GM21576 (cell line): ENCODE measurements around the gene RELL1.
A peak's percentile ranks its signal among the peaks of the same experiment; 100 is the strongest.

ENCODE experiments used
- ATAC-seq: cut with Tn5 transposase; IDR thresholded peaks from one replicate; pipeline ENCODE4 v1.9.1; 2021; ENCODE audit warnings: mild to moderate bottlenecking, moderate library complexity; ENCODE audit not compliant: unreplicated experiment

RELL1 gene

DNA sequence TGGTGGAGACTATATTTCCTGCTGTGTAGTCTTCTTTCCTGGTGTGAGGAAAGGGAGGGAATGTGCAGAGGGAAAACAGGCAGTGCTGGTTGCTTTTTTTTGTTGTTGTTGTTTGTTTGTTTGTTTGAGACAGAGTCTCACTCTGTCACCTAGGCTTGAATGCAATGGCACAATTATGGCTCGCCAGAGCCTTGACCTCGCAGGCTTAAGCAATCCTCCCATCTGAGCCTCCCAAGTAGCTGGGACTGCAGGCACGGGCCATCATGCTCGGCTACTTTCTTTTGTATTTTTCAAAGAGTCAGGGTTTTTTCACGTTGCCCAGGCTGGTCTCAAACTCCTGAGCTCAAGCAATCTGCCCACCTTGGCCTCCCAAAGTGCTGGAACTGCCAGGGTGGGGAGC, 82.5 kb downstream of the RELL1 start:
- no peak for ATAC-seq

DNA sequence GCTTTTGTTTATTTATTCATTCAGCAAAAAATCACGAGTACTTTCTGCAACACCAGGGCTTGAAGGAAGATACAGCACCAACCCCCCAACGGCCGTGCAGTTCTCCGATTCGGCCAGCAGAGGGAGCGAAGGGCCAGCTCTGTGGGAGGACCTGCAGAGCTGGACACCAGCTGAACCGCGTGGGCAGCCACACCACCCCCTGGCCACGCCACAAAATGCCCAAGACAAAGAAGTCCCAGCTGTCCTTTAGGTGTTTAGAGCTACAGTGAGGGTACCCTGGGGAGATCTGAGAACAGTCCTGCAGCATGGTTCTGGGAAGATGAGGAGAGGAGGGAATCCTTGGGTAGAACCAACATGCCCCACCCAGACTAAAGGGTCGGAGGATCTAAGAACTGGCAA, 83.1 kb downstream of the RELL1 start:
- ATAC-seq: no peak

DNA sequence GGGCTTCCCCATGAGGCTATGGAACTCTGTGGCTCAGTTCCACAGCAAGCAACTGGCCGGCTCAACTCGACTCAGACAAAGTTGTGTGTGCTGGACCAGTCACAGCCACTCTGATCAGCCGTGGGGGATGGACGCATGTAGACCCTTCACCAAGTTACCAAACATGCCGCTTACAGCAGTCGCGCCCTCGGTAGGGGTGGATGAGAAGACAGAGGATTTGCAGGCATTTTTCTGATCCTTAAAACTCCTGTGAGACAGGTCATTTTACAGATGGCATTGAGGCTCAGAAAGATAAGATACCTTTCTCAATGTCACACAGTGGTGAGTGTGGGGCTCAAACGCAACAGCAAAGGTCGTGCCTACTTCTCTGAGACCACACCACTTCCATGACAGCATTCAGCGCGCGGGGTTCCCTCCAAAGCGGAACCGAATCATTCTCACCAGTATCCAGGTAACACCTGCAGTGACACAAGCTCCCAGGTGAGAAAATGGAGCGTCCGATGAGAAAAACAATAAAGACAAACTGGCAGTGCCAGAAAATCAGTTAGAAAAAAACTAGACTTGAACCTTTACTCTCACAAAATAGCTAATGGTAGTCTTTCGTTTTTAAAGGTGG, 83.6 kb downstream of the RELL1 start:
- ATAC-seq: no peak

DNA sequence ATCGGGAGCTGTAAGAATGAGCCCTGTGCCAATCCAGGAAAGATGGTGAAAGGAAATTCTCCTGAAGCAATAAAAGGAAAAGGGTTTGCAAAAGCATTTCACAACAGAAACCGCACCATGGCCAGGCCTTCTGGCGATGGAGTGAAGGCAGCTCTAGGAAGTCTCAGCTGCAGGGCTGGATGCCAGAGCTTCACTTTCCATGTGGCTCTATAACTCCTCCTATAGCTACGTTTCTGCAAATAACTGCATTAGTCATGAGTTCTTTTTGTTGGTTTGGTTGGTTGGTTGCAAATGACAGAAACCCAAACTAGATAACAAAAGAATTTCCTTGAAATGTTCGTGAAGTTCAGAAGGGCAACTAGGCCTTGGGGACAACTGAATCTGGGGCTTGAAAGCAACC, 84.6 kb downstream of the RELL1 start:
- ATAC-seq: no peak

DNA sequence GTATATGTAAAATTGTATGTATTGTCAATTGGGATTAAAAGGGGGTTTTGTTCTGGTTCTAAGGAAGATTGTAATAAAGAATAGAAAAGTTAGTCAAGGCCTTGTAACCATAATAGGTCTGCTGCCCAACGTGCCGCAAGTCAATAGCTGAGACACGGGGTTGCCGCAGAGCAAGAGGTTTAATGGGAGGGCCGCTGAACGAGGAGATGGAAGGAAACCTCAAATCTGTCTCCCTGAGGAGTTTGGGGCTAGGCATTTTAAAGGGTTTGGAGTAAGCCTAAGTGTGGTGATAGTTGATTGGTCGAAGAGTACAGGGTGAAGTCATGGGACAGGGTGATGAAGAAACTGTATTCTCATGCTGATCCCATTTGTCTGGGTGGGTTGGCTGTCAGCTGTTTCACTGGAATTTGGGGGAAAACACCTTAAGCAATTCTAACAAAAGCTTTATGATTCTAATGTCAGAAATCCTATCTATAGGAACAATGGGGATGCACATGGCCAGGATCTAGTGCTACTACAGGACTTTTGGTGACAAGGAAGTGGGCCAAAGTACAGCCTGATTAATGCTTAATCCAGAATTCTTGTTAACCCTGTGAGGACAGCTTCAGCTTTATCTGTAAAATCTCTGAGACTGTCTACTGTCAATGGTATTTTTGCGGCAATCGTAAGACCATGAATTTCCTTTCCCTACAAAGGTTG, 86.9 kb downstream of the RELL1 start:
- ATAC-seq: no peak

DNA sequence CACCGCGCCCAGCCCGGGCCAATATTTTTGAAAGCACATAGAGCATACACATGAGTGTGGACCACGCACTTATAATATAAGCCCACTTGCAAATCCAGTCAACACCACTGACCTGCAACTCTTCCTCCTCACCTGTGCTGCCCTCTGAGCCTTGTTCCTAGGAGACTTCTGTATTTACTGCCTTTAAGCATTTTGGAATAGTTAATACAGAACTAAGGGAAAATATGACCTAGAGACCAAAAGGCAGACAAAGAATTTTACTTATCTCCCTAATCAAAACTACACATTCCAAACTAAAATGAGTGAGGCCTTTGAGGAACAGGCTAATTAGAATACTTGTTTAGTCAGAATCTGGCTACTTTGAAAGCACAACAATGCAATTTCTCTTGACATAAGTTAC, 89.1 kb downstream of the RELL1 start:
- no peak for ATAC-seq

DNA sequence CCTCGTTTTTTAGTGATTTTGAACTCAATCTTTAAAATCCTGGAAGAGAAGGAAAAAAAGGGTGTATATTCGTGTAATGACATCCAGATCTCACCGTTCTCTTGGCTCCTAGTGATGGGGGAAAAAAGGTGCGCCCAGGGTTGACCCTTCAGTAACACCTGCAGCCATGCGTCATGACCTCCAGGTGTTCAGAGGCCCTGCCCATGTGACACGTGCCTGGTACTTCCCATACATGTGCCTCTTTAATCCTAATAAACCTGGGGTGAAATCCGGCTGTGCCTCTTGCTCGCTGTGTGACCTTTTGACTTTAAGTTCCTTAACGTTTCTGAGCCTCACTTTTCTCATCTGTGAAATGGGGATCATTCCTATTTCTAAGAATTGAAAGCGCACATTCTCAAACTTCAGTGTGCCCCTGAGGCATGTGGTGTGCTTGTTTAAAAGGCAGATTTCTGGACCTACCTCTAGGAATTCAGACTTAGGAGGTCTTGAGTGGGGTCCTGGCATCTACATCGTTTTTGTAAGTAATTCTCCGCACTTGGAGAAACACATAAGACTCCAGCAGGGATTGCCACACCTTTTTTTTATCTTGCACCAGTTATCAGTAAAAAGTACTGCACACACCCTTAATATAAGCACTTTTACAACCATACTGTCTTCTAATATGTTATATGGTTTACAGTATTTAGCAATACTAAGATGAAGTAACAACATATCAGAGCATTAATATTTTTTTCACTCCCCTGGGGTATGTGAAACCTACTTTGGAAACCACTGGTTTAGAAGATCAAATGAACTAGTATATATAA, 90.1 kb downstream of the RELL1 start:
- no peak for ATAC-seq

DNA sequence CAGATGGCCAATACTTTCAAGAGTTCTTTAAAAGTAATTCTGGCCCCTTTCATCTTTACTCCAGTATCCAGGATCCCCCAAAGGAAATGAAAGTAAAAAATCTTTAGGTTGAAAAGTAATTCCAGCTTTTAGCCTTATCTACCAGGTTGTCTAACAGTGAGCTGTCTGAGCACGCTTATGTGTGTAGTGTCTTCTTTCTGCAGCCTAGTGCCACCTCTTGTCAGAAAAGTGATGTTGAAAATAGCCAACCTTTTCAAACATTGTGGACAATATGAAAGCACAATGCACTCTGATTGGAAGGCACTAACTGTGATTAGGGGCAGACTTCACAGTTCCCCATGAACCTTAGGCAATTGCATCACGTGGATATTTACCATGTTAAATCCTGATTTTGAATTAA, 92.1 kb downstream of the RELL1 start:
- ATAC-seq: no peak

DNA sequence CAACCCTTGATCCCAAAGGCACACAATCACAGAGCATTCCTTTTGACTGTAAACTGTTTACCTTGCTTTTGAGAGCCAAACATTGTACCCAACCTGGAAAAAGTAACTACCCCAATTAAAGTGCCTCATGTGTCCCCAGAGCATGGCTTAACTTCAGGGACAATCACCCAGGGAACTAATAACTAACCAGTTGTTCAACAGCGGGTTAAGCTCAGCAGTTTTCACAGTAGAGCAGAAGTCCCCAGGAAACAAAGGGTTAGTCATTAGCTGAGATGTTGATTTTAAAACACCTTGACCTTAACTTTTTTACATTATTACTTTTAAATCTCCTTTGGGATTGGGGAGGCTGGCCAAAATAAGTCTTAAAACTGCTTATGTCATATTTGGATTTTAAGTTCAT, 94.8 kb downstream of the RELL1 start:
- ATAC-seq: no peak

DNA sequence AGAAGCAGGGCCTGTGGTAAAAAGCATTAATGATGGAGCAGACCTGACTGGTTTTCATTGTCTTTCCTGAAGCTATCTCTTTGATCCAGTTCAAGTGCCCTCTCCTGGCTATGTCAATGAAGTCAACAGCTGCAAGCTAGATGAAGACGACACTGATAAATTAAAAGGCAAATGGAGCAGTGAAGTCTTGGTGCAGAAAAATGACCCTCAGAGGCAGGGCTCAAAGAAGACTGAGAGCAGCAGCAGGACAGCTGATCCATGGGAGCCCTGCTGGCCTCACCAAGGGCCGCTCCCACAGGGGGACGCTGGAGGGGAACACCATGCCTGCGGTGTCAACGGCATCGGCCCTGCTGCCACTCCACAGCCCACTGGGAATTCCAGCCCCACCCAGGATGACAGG, 96.2 kb downstream of the RELL1 start:
- no peak for ATAC-seq

DNA sequence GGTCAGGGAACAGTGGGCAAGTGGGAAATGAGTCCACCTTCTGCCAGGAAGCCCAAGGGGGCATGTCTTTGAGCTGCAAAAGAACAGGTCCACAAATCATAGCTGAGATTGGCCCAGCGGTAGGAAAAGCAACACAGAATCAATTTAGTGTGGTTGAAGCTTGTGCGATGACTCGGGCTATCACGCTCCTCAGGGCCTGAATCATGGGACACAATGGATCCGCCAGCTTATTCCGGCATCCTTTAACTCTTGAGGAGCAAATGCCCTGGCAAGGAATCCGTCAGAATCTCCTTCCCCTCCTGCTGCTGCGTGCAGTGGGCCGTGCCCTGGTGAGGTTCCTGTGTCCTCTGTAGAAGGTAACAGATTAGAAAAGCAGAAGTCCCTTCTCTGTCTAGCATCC, 98.0 kb downstream of the RELL1 start:
- ATAC-seq: no peak

DNA sequence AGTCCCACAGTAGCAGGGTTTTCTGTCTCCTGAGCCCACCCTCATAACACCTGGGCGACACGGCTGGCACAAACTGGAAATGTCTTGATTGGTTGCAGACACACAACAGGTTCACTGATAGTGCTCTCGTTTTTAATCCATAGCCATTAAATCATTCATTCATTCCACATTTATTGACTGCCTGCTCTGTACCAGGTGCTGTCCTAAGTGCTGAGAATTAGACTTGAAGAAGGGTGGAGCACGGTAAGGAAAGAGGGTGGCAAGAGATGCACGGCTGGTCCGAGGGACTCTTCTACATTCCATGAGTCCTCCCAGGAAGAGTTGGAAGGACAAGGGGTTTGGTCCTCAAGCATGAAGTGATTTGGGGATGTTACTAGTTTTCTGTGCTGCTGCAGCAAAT, 100.0 kb downstream of the RELL1 start:
- no peak for ATAC-seq

DNA sequence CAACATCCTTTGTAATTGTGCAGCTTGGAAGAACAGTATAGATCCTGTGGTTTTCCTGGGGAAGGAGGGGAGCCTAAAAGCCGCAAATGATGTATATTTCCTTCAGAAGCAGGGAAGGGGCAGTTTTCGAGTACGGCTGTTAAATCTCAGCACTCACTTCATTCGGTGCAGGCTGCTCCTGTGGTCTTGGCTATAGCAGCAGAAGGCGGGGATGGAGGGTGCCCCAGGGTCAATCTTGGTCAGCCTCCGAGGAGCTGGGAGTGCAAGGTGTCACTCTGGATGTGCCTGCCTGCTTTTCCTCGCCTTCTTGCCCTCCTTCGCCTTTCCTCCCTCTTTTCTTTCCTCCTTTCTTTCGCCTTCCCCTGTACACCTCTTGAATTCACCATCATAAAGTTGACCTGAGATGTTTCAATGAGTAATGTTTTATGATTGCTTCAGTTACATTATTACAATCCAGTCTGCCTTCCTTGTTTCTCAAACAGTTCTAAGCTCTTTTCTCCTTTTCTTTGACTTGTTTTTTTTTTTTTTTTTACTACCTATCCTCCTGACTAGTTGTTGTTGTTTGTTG, 101.6 kb downstream of the RELL1 start:
- ATAC-seq: no peak

DNA sequence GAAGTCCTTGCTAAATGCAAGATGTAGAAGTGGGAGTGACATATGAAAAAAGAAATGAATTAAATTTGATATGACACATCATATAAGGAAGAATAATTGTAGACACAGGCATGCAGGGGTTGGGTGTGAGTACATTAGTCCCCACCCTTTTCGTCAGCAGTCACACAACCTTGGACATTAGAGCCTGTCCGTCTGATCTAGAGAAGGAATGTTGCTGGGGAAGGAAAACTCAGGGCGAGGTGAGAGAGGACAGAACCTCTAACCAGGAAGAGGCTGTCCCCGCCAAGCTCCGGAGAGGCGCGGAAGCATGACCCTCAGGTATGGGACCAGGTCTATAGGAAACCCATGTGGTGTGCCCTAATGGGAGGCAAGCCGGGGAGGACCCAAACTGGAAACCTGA, 102.1 kb downstream of the RELL1 start:
- ATAC-seq: no peak

DNA sequence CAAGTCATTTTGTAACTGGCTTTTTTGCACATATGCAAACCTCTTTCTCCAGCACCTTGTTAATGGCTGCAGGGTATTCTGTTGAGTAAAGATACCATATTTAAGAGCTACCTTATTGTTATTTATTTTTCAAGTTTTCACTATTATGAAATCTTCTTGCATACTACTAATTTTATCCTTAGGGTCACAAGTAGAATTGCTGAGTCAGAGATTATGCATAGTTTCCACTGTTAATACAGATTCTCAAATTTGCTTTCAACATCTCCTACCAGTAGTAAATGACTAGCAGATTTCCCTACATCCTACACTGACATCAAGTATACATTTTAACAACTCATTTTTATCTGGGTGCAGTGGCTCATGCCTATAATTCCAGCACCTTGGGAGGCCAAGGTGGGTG, 112.6 kb downstream of the RELL1 start:
- ATAC-seq: no peak

DNA sequence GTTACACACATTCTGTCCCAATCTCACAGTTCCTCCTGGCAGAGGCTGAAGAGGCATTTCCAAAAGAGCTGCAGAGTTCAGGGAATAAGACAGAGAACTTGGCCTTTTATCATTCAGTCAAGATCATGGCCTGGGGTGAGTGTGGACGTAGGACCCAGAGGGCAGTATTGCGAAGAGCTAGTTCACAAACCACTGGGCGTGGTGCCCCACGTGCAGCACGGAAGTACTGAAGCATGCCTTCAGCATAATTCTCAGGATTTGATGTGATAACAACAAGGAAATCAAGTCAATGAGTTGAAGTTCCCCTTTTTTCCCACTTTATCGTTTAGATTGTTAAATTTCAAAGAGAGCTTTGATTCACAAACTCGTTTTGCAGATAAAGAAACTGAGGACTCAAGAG, 117.7 kb downstream of the RELL1 start:
- ATAC-seq: no peak

DNA sequence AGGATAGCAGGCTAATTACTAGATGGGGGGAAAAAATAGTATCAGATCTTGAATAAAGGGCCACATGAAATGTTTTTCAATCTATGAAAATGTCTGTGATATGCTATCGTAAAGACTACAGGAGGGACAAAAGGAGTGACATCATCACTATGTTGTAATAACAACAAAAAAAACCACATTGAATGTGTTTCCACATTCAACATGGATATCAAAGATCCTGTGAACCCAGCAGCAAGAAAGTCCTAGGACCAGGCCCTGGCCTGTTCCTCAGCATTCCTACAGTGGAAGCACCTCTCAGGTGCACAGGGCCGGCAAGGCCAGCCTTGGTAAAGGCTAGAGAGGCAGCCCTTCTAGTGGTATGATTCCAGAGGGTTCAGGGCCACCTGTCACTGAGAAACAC, 118.3 kb downstream of the RELL1 start:
- ATAC-seq: no peak

DNA sequence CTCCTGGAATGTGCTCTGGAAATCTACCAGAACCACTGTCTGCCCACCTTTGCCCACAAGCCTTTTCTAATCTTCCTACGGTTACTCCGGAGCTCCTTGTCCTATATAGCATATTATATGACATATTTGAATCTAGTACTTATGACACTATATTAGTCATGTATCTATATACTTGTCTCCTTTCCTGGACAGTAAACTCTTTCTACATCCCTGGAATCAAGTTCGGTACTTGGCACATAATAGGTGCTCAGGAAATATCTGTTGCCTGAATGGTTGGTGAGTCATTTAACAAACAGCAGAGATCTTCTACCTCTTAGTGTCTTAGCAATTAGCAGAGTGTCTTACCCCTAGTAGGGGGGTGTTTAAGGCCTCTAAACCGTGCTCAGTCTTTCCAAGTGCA, 123.6 kb downstream of the RELL1 start:
- no peak for ATAC-seq

DNA sequence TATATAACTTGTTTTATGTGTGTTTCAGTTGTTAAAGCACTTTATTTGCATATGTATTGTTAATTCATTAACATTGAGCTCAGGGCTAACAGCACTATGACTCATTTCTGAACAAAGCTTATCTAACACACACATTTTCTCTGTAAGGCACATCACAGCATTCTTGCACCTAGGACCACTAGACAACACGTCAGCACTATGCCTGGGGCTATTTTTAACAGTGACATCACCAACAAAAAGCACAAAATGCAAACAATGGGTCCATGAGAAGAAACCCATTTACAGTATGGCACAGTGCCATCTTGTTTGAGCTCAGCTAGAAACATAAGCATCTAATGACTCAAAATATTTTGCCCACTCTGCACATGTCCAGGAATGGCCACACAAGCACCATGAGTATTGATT, 124.4 kb downstream of the RELL1 start:
- peak; percentile 77 for ATAC-seq

DNA sequence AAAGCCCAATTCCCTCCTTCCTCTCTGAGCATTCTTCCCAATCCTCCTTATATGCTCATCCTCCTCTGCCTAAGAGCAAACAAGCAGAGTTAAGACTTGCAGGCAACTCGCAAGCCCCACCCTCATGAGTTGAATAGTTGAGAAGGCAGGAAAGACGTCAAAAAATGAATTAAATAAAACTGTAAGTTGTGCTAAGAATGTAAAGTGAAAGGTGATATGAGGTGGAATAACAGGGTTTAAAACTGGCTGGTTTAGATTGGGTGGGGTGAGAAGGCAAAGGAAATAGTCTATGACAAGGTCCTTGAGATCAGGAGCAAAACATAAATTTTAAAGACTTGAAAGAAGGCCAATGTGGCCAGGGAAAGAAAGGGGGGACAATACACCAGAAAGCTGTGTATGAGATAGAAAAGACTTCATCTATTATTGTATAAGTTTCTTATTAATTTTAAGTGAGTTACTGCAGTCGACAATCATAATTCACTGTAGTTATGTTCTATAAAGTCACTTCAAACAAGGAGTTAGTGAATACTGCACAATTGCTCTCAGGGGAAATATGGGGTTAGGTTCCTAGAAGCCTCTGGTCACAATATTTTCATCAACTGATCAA, 124.9 kb downstream of the RELL1 start:
- no peak for ATAC-seq
